Measurements from ENCODE around the gene STK25.
"Not testable (repeated sequence)": the region's sequence is repeated elsewhere in the genome, so short reads cannot be mapped to it uniquely, and the experiment has no call there.

The STK25 gene

GRCh38 chr2:241539616-241540374 is 31.4 kb upstream of the STK25 start:
- no peak for DNase-seq

- DNase-seq = no peak
These were observed 30.6 kb upstream of the STK25 start for GRCh38 chr2:241538838-241539615.

GRCh38 chr2:241535871-241536655 is 27.7 kb upstream of the STK25 start:
- no peak for DNase-seq

GRCh38 chr2:241534701-241535375 is 26.5 kb upstream of the STK25 start:
- no peak for DNase-seq

GRCh38 chr2:241534293-241534692 is 25.9 kb upstream of the STK25 start:
- DNase-seq = no peak

- no peak for DNase-seq
These were observed 24.6 kb upstream of the STK25 start for GRCh38 chr2:241532733-241533601.

GRCh38 chr2:241532168-241532567 is 23.8 kb upstream of the STK25 start:
- DNase-seq = no peak

GRCh38 chr2:241531161-241531722 is 22.9 kb upstream of the STK25 start:
- no peak for DNase-seq

GRCh38 chr2:241530571-241530970 is 22.2 kb upstream of the STK25 start:
- no peak for DNase-seq

- DNase-seq = not testable (repeated sequence)
These were observed 17.7 kb upstream of the STK25 start for GRCh38 chr2:241525818-241526780.

GRCh38 chr2:241522477-241522876 is 14.1 kb upstream of the STK25 start:
- no peak for DNase-seq

- no peak for DNase-seq
These were observed 11.3 kb upstream of the STK25 start for GRCh38 chr2:241519669-241520068.

GRCh38 chr2:241517297-241517696 is 8.9 kb upstream of the STK25 start:
- no peak for DNase-seq

GRCh38 chr2:241516520-241516965 is 8.2 kb upstream of the STK25 start:
- DNase-seq = no peak

GRCh38 chr2:241514986-241515737 is 6.8 kb upstream of the STK25 start:
- DNase-seq = no peak

GRCh38 chr2:241514553-241514952 is 6.2 kb upstream of the STK25 start:
- DNase-seq = no peak

GRCh38 chr2:241511091-241511741 is 2.8 kb upstream of the STK25 start:
- no peak for DNase-seq

- no peak for DNase-seq
These were observed 886 bp upstream of the STK25 start for GRCh38 chr2:241509155-241509784.

Data from activated CD4-positive, alpha-beta T cell treated with anti-CD3 and anti-CD28 coated beads, Interleukin-2, amount 50 U/mL, for 1 hour (primary cell).